Trophoblast cell (in vitro differentiated cells and primary cell): ENCODE data around the gene GNG8.

Experiments used
- DNase-seq, 2 donors: peaks; one replicate each; pipeline ENCODE4 v3.0.0-alpha.2; 2016
- H2AFZ ChIP-seq: 2 replicates; pipeline ENCODE4 v1.6.1; 2013; ENCODE audit warnings: low read length, moderate library complexity, mild to moderate bottlenecking; ENCODE audit not compliant: insufficient read depth, poor library complexity
- H2AK5ac ChIP-seq: 2 replicates; pipeline ENCODE4 v1.6.1; 2013; ENCODE audit warnings: mild to moderate bottlenecking, low read length
- H2BK120ac ChIP-seq: 2 replicates; pipeline ENCODE4 v1.6.1; 2013; ENCODE audit warnings: low read length, mild to moderate bottlenecking, moderate library complexity; ENCODE audit not compliant: insufficient read depth, poor library complexity
- H2BK12ac ChIP-seq: 2 replicates; pipeline ENCODE4 v1.6.1; 2013; ENCODE audit warnings: mild to moderate bottlenecking, low read length, moderate library complexity
- H2BK5ac ChIP-seq: 2 replicates; pipeline ENCODE4 v1.6.1; 2013; ENCODE audit warnings: low read length, low read depth, moderate library complexity, mild to moderate bottlenecking; ENCODE audit not compliant: poor library complexity
- H3K14ac ChIP-seq: 2 replicates; pipeline ENCODE4 v1.6.1; 2013; ENCODE audit warnings: mild to moderate bottlenecking, low read length
- H3K18ac ChIP-seq: 2 replicates; pipeline ENCODE4 v1.6.1; 2013; ENCODE audit warnings: mild to moderate bottlenecking, low read length
- H3K23ac ChIP-seq: 2 replicates; pipeline ENCODE4 v1.6.1; 2013; ENCODE audit warnings: low read length
- H3K27ac ChIP-seq: 2 replicates; pipeline ENCODE4 v1.5.1; 2013; ENCODE audit warnings: low read depth, mild to moderate bottlenecking, inconsistent platforms, low read length, moderate library complexity
- H3K27me3 ChIP-seq: 2 replicates; pipeline ENCODE4 v1.6.1; 2013; ENCODE audit warnings: inconsistent platforms, mild to moderate bottlenecking, low read length, moderate library complexity; ENCODE audit not compliant: insufficient read depth
- H3K36me3 ChIP-seq, 2 experiments: 1 replicate in 1 of 2; 2 replicates in 1 of 2; pipeline ENCODE4 v1.6.1; 2013; ENCODE audit warnings: low read length in 2 of 2, mild to moderate bottlenecking in 2 of 2, moderate library complexity in 1 of 2; ENCODE audit not compliant: insufficient read depth in 2 of 2, control insufficient read depth in 1 of 2
- H3K4ac ChIP-seq: 2 replicates; pipeline ENCODE4 v1.6.1; 2013; ENCODE audit warnings: low read depth, mild to moderate bottlenecking, low read length, moderate library complexity
- H3K4me1 ChIP-seq, 2 experiments: 1 replicate in 1 of 2; 2 replicates in 1 of 2; pipeline ENCODE4 v1.6.1; 2013; ENCODE audit warnings: low read length in 2 of 2, mild to moderate bottlenecking in 2 of 2, moderate library complexity in 1 of 2; ENCODE audit not compliant: insufficient read depth in 2 of 2, control insufficient read depth in 1 of 2
- H3K4me2 ChIP-seq: 2 replicates; pipeline ENCODE4 v1.6.1; 2013; ENCODE audit warnings: inconsistent platforms, mild to moderate bottlenecking, low read length, moderate library complexity
- H3K4me3 ChIP-seq: 2 replicates; pipeline ENCODE4 v1.5.1; 2013; ENCODE audit warnings: mild to moderate bottlenecking, low read depth, low read length, inconsistent platforms
- H3K79me1 ChIP-seq: one replicate; pipeline ENCODE4 v1.6.1; 2013; ENCODE audit warnings: low read length
- H3K79me2 ChIP-seq: 2 replicates; pipeline ENCODE4 v1.6.1; 2013; ENCODE audit warnings: low read length, mild to moderate bottlenecking; ENCODE audit not compliant: control insufficient read depth, insufficient read depth, poor library complexity
- H3K9ac ChIP-seq: 2 replicates; pipeline ENCODE4 v1.6.1; 2013; ENCODE audit warnings: mild to moderate bottlenecking, low read length
- H3K9me3 ChIP-seq: 2 replicates; pipeline ENCODE4 v1.6.1; 2013; ENCODE audit warnings: low read depth, mild to moderate bottlenecking, control low read depth, inconsistent platforms, low read length; ENCODE audit not compliant: insufficient read depth
- H4K12ac ChIP-seq: 2 replicates; pipeline ENCODE4 v1.6.1; 2013; ENCODE audit warnings: low read depth, mild to moderate bottlenecking, low read length, moderate library complexity
- H4K8ac ChIP-seq: 2 replicates; pipeline ENCODE4 v1.6.1; 2013; ENCODE audit warnings: low read depth, mild to moderate bottlenecking, low read length, moderate library complexity
- H4K91ac ChIP-seq: one replicate; pipeline ENCODE4 v1.6.1; 2013; ENCODE audit warnings: low read depth, mild to moderate bottlenecking, low read length, moderate library complexity
- WGBS: extraction: QIAGEN DNeasy Blood & Tissue Kit; methylation state at CpG from one replicate; pipeline ENCODE4 v1.1.7; 2013; ENCODE audit warnings: missing lambda C conversion rate; ENCODE audit not compliant: insufficient read length, insufficient coverage; ENCODE audit errors: extremely low coverage; 5-methylcytosine and 5-hydroxymethylcytosine counted together

The GNG8 gene

GRCh38 chr19:46602392-46603194, 33.4 kb downstream of the GNG8 start:
- Histone ChIP-seq H3K27ac (no peak overlapping the region), H3K9me3 (peaks cover 2% of the 10 kb centered on the region), H3K18ac (no peak overlapping the region), H3K27me3 (no peaks in the 10 kb centered on the region), H2BK120ac (no peak overlapping the region), H4K12ac (no peak overlapping the region), H3K36me3 (peaks cover 24 to 33% of the 10 kb centered on the region in 2 experiments), H3K14ac (no peak overlapping the region), H3K4ac (peak overlapping the region; percentile 93), H3K4me1 (peaks cover 11 to 13% of the 10 kb centered on the region in 2 experiments), H2BK5ac (no peak overlapping the region), H3K4me3 (peak overlapping the region; percentile 95), H3K4me2 (peak overlapping the region; percentile 90), H4K8ac (no peak overlapping the region), H2AFZ (no peak overlapping the region), H3K23ac (no peak overlapping the region), H3K9ac (no peak overlapping the region), H2AK5ac (no peak overlapping the region), H3K79me1 (peaks cover 14% of the 10 kb centered on the region), H2BK12ac (no peak overlapping the region), H3K79me2 (peaks cover 26% of the 10 kb centered on the region), H4K91ac (no peak overlapping the region)
- WGBS: no CpG with 5 or more reads among the region's 23 CpGs
- DNase-seq: no peak

- peak within 1 kb of the TSS; percentile 98 for H2BK120ac ChIP-seq
- peak within 1 kb of the TSS; percentile 99 for H3K4ac ChIP-seq
- H2AFZ ChIP-seq: peak within 1 kb of the TSS; percentile 94
- H3K36me3 ChIP-seq: peaks cover 14 to 23% of the 10 kb centered on the region in 2 experiments
- H3K9ac ChIP-seq: peak within 1 kb of the TSS; percentile 97
- H3K23ac ChIP-seq: no peak within 1 kb of the TSS
- H4K8ac ChIP-seq: peak within 1 kb of the TSS; percentile 88
- H3K79me2 ChIP-seq: peaks cover 26% of the 10 kb centered on the region
- H3K27me3 ChIP-seq: no peaks in the 10 kb centered on the region
- WGBS: no CpG with 5 or more reads among the region's 51 CpGs
- peak within 1 kb of the TSS; percentile 90 for H3K4me2 ChIP-seq
- DNase-seq: no peak
- H2BK12ac ChIP-seq: peak within 1 kb of the TSS; percentile 50
- peaks cover 14% of the 10 kb centered on the region for H3K79me1 ChIP-seq
- H3K18ac ChIP-seq: peak within 1 kb of the TSS; percentile 92
- H4K91ac ChIP-seq: peak within 1 kb of the TSS; percentile 97
- peak within 1 kb of the TSS; percentile 89 for H3K27ac ChIP-seq
- H2BK5ac ChIP-seq: peak within 1 kb of the TSS; percentile 96
- peaks cover 2% of the 10 kb centered on the region for H3K9me3 ChIP-seq
- peak within 1 kb of the TSS; percentile 96 for H3K14ac ChIP-seq
- peak within 1 kb of the TSS; percentile 95 for H3K4me3 ChIP-seq
- H2AK5ac ChIP-seq: peak within 1 kb of the TSS; percentile 65
- peak within 1 kb of the TSS; percentile 86 for H4K12ac ChIP-seq
- peaks cover 11 to 13% of the 10 kb centered on the region in 2 experiments for H3K4me1 ChIP-seq
Measured at GRCh38 chr19:46601318-46602224, 34.4 kb downstream of the GNG8 start, which contains the start of gene CALM3. CALM3 (plus strand) TSS chr19:46601330; CDS start chr19:46601435, 105 bp downstream.

GRCh38 chr19:46600384-46601317, 35.4 kb downstream of the GNG8 start:
- Histone ChIP-seq H3K27me3 (no peaks in the 10 kb centered on the region), H4K12ac (peak overlapping the region; percentile 78), H3K23ac (no peak overlapping the region), H3K4me3 (peak overlapping the region; percentile 95), H2BK12ac (peak overlapping the region; percentile 50), H3K9ac (peak overlapping the region; percentile 96), H2AK5ac (peak overlapping the region; percentile 65), H2AFZ (peak overlapping the region; percentile 94), H3K14ac (peak overlapping the region; percentile 96), H3K18ac (peak overlapping the region; percentile 87), H3K9me3 (peaks cover 2% of the 10 kb centered on the region), H3K4me1 (peaks cover 11 to 13% of the 10 kb centered on the region in 2 experiments), H3K27ac (peak overlapping the region; percentile 89), H4K91ac (peak overlapping the region; percentile 97), H2BK5ac (peak overlapping the region; percentile 96), H3K79me2 (peaks cover 26% of the 10 kb centered on the region), H3K79me1 (peaks cover 14% of the 10 kb centered on the region), H4K8ac (peak overlapping the region; percentile 88), H3K4ac (peak overlapping the region; percentile 76), H3K36me3 (peaks cover 5 to 16% of the 10 kb centered on the region in 2 experiments), H2BK120ac (peak overlapping the region; percentile 98), H3K4me2 (peak overlapping the region; percentile 72)
- peak; percentile 93 to 100 for DNase-seq
- WGBS: no CpG with 5 or more reads among the region's 93 CpGs
